GM21576 (cell line): Measurements from ENCODE around the gene KRT9.

ENCODE experiments used
- ATAC-seq: cut with Tn5 transposase; IDR thresholded peaks from one replicate; pipeline ENCODE4 v1.9.1; 2021; ENCODE audit warnings: mild to moderate bottlenecking, moderate library complexity; ENCODE audit not compliant: unreplicated experiment

Gene KRT9

GRCh38 chr17:41531993-41532392 lies 39.9 kb downstream of the KRT9 start:
- no peak for ATAC-seq

DNA sequence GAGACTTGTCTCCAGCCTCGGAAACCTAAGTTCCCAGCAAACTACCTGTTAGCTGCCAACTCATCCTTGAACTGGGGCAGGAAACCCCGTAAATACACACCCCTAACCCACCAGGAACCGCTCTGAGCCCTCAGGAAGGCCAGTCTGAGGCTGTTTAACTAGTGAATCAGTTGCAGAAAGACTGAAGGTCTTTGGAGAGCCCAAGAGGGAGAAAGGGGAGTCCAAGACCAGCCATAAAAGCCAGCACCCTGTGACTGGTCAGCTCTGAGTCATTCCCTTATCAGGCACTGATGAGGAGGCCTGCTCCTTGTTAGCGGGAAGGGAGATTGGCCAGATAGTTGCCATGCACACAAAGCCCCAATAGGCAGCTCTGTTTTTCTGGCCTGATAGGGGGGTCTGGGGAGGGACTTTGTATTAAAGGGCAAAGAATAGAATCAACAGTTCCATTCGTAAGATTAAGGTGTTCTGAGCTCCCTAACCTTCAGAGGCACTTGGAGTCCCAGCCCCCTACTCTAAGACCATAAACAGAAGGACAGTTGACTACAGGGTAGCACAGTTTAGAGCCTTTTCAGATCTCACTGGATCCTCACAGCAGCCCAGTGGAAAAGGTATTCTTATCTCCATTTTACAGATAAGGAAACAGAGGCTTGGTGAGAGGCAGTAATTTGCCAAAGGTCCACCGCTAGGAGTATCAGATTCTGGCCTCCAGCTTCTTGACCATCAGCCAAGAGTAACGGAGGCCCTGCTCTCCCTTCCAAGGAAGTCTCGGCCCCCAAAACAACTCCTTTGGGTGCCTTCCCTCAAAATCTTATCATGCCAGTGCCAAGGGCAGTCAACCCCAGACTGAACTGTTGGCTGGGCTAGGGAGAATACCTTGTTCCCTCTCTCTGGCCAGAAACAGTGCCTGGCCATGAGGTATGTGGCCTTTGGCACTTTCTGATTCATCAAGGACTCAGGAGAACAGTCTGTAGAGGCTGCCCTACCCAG lies 41.5 kb downstream of the KRT9 start:
- no peak for ATAC-seq

- ATAC-seq: no peak
Measured at GRCh38 chr17:41529491-41529915, 42.4 kb downstream of the KRT9 start.

DNA sequence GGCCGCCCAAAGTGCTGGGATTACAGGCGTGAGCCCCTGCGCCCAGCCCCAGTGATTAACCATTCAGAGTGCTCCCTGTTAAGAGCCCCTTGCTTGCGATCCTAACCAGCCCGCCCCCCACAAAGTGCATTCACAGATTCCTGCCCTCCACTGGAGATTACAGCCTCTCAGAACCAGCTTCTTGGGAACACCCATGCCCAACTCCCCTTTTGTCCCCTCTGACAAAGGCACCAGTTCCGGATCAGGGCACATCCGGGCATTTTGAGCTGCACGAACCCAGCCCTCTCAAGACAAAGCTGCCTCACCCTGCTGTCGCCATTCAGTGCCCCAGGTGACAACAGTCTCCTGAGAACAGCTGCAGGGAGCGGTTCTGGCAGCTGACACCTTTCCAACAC lies 42.9 kb downstream of the KRT9 start:
- no peak for ATAC-seq

- ATAC-seq: no peak
Measured at GRCh38 chr17:41527063-41528023, 44.5 kb downstream of the KRT9 start.

- no peak for ATAC-seq
Measured at GRCh38 chr17:41524261-41524660, 47.6 kb downstream of the KRT9 start.

DNA sequence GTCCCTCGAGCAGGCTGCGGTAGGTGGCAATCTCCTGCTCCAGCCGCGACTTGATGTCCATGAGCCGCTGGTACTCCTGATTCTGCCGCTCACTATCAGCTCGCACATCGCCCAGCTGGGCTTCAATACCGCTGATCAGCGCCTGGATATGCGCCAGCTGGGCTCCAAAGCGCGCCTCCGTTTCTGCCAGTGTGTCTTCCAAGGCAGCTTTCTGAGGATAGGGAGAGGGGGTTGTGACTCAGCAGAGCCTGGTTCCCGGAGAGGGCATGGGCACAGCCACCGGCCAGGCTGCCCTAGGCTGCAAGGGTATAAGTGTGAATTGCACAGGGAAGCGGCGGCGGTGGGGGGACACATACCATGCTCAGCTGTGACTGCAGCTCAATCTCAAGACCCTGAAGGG lies 48.1 kb downstream of the KRT9 start:
- no peak for ATAC-seq

- no peak for ATAC-seq
Measured at GRCh38 chr17:41523225-41523593, 48.6 kb downstream of the KRT9 start.

DNA sequence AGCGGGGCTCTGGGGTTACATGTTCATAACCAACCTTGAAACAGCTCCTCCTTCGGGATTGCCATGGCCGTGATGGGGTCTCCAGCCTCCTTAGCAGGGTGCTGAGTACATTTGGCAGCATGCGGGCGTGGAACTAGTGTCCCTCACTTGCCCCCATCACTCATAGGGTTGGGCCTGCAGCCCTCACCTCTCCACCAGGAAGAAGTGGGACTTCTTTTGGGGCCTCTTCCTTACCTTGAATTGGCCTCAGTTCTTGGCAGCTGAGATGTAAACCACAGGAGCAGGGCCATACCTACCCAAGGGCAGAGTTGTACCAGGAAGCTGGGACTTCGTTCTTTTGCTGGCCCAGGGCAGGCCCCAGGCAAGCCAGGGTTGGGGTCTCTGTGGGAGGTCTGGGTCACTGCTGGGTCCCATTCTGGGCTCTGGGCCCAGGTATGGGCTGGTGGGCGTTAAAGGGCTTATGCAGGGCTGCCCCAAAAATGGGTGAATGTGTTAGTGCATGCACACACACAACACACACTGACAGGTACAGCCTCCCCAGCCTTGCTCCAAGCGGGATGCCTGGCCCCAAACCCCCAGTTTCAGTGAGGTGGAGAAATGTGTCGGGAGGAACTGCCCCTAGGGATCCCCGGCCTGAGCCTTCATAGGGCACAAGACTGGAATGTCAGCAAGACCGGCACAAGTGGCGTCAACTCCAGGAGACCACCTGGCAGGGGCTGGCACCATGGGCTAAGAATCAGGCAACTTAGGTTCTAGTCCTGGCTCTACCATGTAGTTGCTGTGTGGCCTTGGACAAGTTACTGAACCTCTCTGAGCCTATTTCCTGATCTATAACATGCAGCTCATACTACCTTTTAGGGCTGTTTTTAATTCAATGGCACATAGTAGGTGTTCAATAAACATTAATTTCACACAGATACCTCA lies 49.3 kb downstream of the KRT9 start:
- ATAC-seq: no peak

- ATAC-seq: no peak
Measured at GRCh38 chr17:41521574-41522261, 50.1 kb downstream of the KRT9 start.

- no peak for ATAC-seq
Measured at GRCh38 chr17:41520821-41521521, 50.9 kb downstream of the KRT9 start.

GRCh38 chr17:41519501-41520224 lies 52.2 kb downstream of the KRT9 start:
- ATAC-seq: no peak

DNA sequence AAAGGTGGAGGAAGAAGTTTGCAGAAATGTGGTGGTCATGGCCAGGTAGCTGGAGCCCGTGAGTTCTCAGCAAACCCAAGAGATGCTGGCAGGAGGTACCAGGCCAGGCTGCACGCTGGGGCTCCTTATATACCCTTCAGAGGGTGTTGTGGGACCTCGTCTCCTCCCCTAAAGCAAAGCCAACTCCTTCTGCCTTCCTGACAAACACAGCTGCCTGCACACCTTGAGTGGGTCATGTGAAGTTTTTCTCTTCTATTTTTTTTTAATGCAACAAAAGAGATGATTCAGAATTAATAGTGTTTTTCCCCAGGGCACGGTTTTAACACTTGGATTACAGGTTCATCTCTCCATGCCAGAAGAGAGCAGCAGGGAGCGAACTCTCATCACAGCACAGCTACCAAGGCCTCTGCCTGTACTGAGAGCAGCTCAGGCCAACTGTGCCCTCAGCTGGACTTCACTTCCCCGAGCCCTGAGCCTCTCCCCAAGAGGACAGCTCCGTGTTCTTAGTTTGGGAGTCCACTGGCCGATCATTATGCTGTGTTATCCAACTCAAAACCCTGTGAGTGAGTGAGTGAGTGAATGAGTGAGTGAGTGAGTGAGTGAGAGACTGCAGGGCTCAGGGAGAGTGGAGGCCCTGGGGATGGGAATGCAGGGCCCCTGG lies 52.9 kb downstream of the KRT9 start, which contains the start of gene KRT15:
Gene KRT15, minus strand, starts transcription at position 102 of the 661 bp plus-strand sequence. Its CDS starts 63 bp downstream, at position 39.
- ATAC-seq: no peak

- no peak for ATAC-seq
Measured at GRCh38 chr17:41518031-41518430, 53.8 kb downstream of the KRT9 start.

GRCh38 chr17:41516830-41517283 lies 55.0 kb downstream of the KRT9 start:
- no peak for ATAC-seq

- ATAC-seq: no peak
Measured at GRCh38 chr17:41516147-41516829, 55.6 kb downstream of the KRT9 start.
